H1 (cell line): Measurements from ENCODE around the gene NFKBIL1. TPM values are rescaled to one million over a fixed set of nuclear protein-coding genes. Genes with fewer than 3 reads are reported as not detected.

Experiments used
- CTCF ChIA-PET: fragments of 300-600 bp; sonication (Branson Sonifier 250); formaldehyde crosslinking; loops from one replicate; lab custom pipeline; 2021; ENCODE audit not compliant: partially characterized antibody; lab: Charles Lee
- POLR2A ChIA-PET: fragments of 300-600 bp; sonication (Branson Sonifier 250); formaldehyde crosslinking; loops from one replicate; lab custom pipeline; 2021; ENCODE audit warnings: inconsistent platforms; ENCODE audit not compliant: partially characterized antibody; lab: Charles Lee
- DNase-seq, 2 experiments: peaks; one replicate each; pipeline versions ENCODE4 v3.0.0 to v3.0.0-alpha.2; 2010 to 2022; ENCODE audit warnings: low spot score in 2 of 2, low read depth in 1 of 2, mixed read lengths in 1 of 2
- FAIRE-seq: peaks from 2 replicates; lab custom pipeline; 2011; peaks lifted over from hg19 to GRCh38; lab: Jason Lieb, UNC
- H2AFZ ChIP-seq: 2 replicates; pipeline ENCODE4 v1.8.1; 2012; ENCODE audit warnings: low read length, inconsistent platforms
- H2AK5ac ChIP-seq: 2 replicates; pipeline ENCODE4 v1.6.1; 2013; ENCODE audit warnings: low read depth, low read length
- H2BK120ac ChIP-seq: replicated peaks from 2 replicates; pipeline ENCODE3; 2013; ENCODE audit warnings: low read depth, low read length, inconsistent platforms
- H2BK12ac ChIP-seq: 2 replicates; pipeline ENCODE4 v1.6.1; 2013; ENCODE audit warnings: low read depth, low read length
- H2BK15ac ChIP-seq: 2 replicates; pipeline ENCODE4 v1.6.1; 2013; ENCODE audit warnings: low read length
- H2BK20ac ChIP-seq: 2 replicates; pipeline ENCODE4 v1.6.1; 2013; ENCODE audit warnings: low read length
- H2BK5ac ChIP-seq: 2 replicates; pipeline ENCODE4 v1.6.1; 2013; ENCODE audit warnings: low read depth, low read length
- H3K14ac ChIP-seq: 2 replicates; pipeline ENCODE4 v1.6.1; 2013; ENCODE audit warnings: inconsistent platforms; ENCODE audit not compliant: insufficient read length
- H3K18ac ChIP-seq: 2 replicates; pipeline ENCODE4 v1.6.1; 2013; ENCODE audit warnings: low read length; ENCODE audit errors: extremely low read depth
- H3K23ac ChIP-seq: 2 replicates; pipeline ENCODE4 v1.6.1; 2013; ENCODE audit warnings: inconsistent platforms; ENCODE audit not compliant: insufficient read length
- H3K23me2 ChIP-seq: 2 replicates; pipeline ENCODE4 v1.6.1; 2013; ENCODE audit warnings: low read depth, low read length
- H3K27ac ChIP-seq: 2 replicates; pipeline ENCODE4 v1.6.1; 2011; ENCODE audit warnings: low read depth, low read length, inconsistent platforms
- H3K27me3 ChIP-seq, 4 experiments: replicated peaks in 1 of 4; 1 replicate in 1 of 4; 2 replicates in 3 of 4; pipeline versions ENCODE4 v1.6.1 to v1.8.1; 2011 to 2013; ENCODE audit warnings: low read length in 3 of 4, mild to moderate bottlenecking in 3 of 4, inconsistent platforms in 2 of 4, mixed read lengths in 2 of 4, moderate library complexity in 1 of 4; ENCODE audit not compliant: control insufficient read depth in 3 of 4, insufficient read depth in 3 of 4; ENCODE audit errors: extremely low read depth in 1 of 4
- H3K36me3 ChIP-seq, 4 experiments: 2 replicates each; pipeline versions ENCODE4 v1.6.1 to v1.8.1; 2011 to 2013; ENCODE audit warnings: mild to moderate bottlenecking in 4 of 4, low read length in 3 of 4, moderate library complexity in 2 of 4, control low read depth in 1 of 4, inconsistent platforms in 1 of 4; ENCODE audit not compliant: insufficient read depth in 4 of 4, control insufficient read depth in 2 of 4
- H3K4ac ChIP-seq: replicated peaks from 2 replicates; pipeline ENCODE3; 2013; ENCODE audit warnings: low read length, low read depth, mixed read lengths, inconsistent platforms; ENCODE audit not compliant: insufficient read length
- H3K4me1 ChIP-seq, 4 experiments: replicated peaks in 1 of 4; 1 replicate in 1 of 4; 2 replicates in 3 of 4; pipeline versions ENCODE4 v1.6.1 to v1.8.1; 2011 to 2013; ENCODE audit warnings: low read length in 3 of 4, inconsistent platforms in 2 of 4, mixed read lengths in 1 of 4; ENCODE audit not compliant: insufficient read depth in 4 of 4, control insufficient read depth in 3 of 4
- H3K4me2 ChIP-seq, 2 experiments: 2 replicates each; pipeline versions ENCODE4 v1.6.1 to v1.8.1; 2011 to 2013; ENCODE audit warnings: low read depth in 2 of 2, low read length in 2 of 2, control low read depth in 1 of 2, inconsistent platforms in 1 of 2, mild to moderate bottlenecking in 1 of 2; ENCODE audit not compliant: insufficient read depth in 1 of 2
- H3K4me3 ChIP-seq, 4 experiments: fragments of 200-600, 300-600 bp in 1 of 4; sonication (generic), shearing (Covaris generic), sonication (Bioruptor Twin) in 1 of 4; 2 replicates each; pipeline versions ENCODE4 v1.5.1 to v1.8.1; 2011 to 2016; ENCODE audit warnings: low read length in 4 of 4, low read depth in 3 of 4, control low read depth in 2 of 4, inconsistent platforms in 2 of 4, mild to moderate bottlenecking in 2 of 4, mixed read lengths in 1 of 4, moderate library complexity in 1 of 4; ENCODE audit not compliant: insufficient read depth in 2 of 4; ENCODE audit errors: extremely low read depth in 1 of 4
- H3K56ac ChIP-seq: replicated peaks from 2 replicates; pipeline ENCODE3; 2013; ENCODE audit warnings: low read depth, mild to moderate bottlenecking, mixed read lengths, low read length, inconsistent platforms; ENCODE audit not compliant: insufficient read length
- H3K79me1 ChIP-seq: 2 replicates; pipeline ENCODE4 v1.6.1; 2013; ENCODE audit warnings: low read depth, low read length, control low read depth
- H3K79me2 ChIP-seq, 2 experiments: 2 replicates each; pipeline versions ENCODE4 v1.6.1 to v1.8.1; 2012 to 2013; ENCODE audit warnings: low read length in 2 of 2, mild to moderate bottlenecking in 2 of 2, inconsistent platforms in 1 of 2; ENCODE audit not compliant: insufficient read depth in 2 of 2, control insufficient read depth in 1 of 2
- H3K9ac ChIP-seq, 4 experiments: replicated peaks in 1 of 4; 1 replicate in 1 of 4; 2 replicates in 3 of 4; pipeline versions ENCODE4 v1.6.1 to v1.8.1; 2011 to 2013; ENCODE audit warnings: low read depth in 3 of 4, low read length in 3 of 4, control low read depth in 2 of 4, mild to moderate bottlenecking in 2 of 4, moderate library complexity in 2 of 4, inconsistent platforms in 1 of 4; ENCODE audit errors: extremely low read depth in 1 of 4
- H3K9me3 ChIP-seq, 2 experiments: 2 replicates each; pipeline versions ENCODE4 v1.6.1 to v1.8.1; 2012 to 2013; ENCODE audit warnings: mild to moderate bottlenecking in 2 of 2, moderate library complexity in 2 of 2, control low read depth in 1 of 2, inconsistent platforms in 1 of 2, low read depth in 1 of 2, low read length in 1 of 2, mixed read lengths in 1 of 2; ENCODE audit not compliant: insufficient read depth in 2 of 2
- H4K20me1 ChIP-seq, 2 experiments: replicated peaks in 1 of 2; 2 replicates each; pipeline versions ENCODE3 to v1.8.1; 2011 to 2013; ENCODE audit warnings: inconsistent platforms in 2 of 2, low read length in 2 of 2, mild to moderate bottlenecking in 1 of 2; ENCODE audit not compliant: insufficient read depth in 2 of 2, control insufficient read depth in 1 of 2
- H4K5ac ChIP-seq: 2 replicates; pipeline ENCODE4 v1.6.1; 2013; ENCODE audit warnings: low read length, low read depth, mixed read lengths, inconsistent platforms; ENCODE audit not compliant: insufficient read length
- H4K8ac ChIP-seq: 2 replicates; pipeline ENCODE4 v1.8.0; 2013; ENCODE audit warnings: mild to moderate bottlenecking, moderate library complexity, low read length, inconsistent platforms; ENCODE audit not compliant: insufficient read depth; ENCODE audit errors: extremely low read depth
- H4K91ac ChIP-seq: replicated peaks from 2 replicates; pipeline ENCODE3; 2013; ENCODE audit warnings: low read length, mixed read lengths, inconsistent platforms; ENCODE audit not compliant: insufficient read length
- BACH1 ChIP-seq: IDR thresholded peaks from 2 replicates; pipeline ENCODE4 v1.6.1; 2012; ENCODE audit warnings: low read length, improper control_type of control experiment
- CBX5 ChIP-seq: fragments of 300-800, 300-1000 bp; sonication (generic); IDR thresholded peaks from 2 replicates; pipeline ENCODE4 v1.7.1; 2016; ENCODE audit warnings: antibody characterized with exemption, low read length, low read depth
- FOSL1 ChIP-seq: IDR thresholded peaks from 2 replicates; pipeline ENCODE4 v1.6.1; 2011; ENCODE audit warnings: mild to moderate bottlenecking, low read depth, low read length, moderate library complexity; ENCODE audit not compliant: insufficient read depth
- GABPA ChIP-seq: IDR thresholded peaks from 2 replicates; pipeline ENCODE4 v1.6.1; 2011; ENCODE audit warnings: mild to moderate bottlenecking, low read length, moderate library complexity, borderline replicate concordance; ENCODE audit not compliant: insufficient read depth
- HDAC6 ChIP-seq: IDR thresholded peaks from one replicate; pipeline ENCODE4 v1.7.1; 2012; ENCODE audit warnings: low read depth, mild to moderate bottlenecking, inconsistent platforms, low read length, moderate library complexity
- JUND ChIP-seq: IDR thresholded peaks from 2 replicates; pipeline ENCODE4 v1.6.1; 2011; ENCODE audit warnings: mild to moderate bottlenecking, improper control_type of control experiment, low read length
- KDM1A ChIP-seq: fragments of 200-600, 300-600 bp; sonication (generic); IDR thresholded peaks from 2 replicates; pipeline ENCODE4 v1.7.1; 2016; ENCODE audit warnings: mild to moderate bottlenecking, low read length, borderline replicate concordance
- MAX ChIP-seq: IDR thresholded peaks from 2 replicates; pipeline ENCODE4 v1.6.1; 2012; ENCODE audit warnings: inconsistent platforms
- NANOG ChIP-seq: IDR thresholded peaks from 2 replicates; pipeline ENCODE4 v1.6.1; 2011; ENCODE audit warnings: low read length, low read depth, mild to moderate bottlenecking, inconsistent platforms; ENCODE audit not compliant: insufficient read depth, poor library complexity, severe bottlenecking
- POLR2AphosphoS5 ChIP-seq: IDR thresholded peaks from 2 replicates; pipeline ENCODE4 v1.6.1; 2011; ENCODE audit warnings: low read depth, low read length
- SIRT6 ChIP-seq: IDR thresholded peaks from one replicate; pipeline ENCODE4 v1.7.1; 2012; ENCODE audit warnings: low read length, inconsistent platforms
- TAF7 ChIP-seq: optimal IDR thresholded peaks from 2 replicates; pipeline ENCODE3; 2011; ENCODE audit warnings: low read depth, mild to moderate bottlenecking, inconsistent platforms, low read length, moderate library complexity, borderline replicate concordance
- USF2 ChIP-seq: IDR thresholded peaks from 2 replicates; pipeline ENCODE4 v1.6.1; 2011; ENCODE audit warnings: low read length, improper control_type of control experiment
- WGBS, 2 experiments: shearing (Covaris generic) in 1 of 2; methylation state at CpG; one replicate each; pipeline versions ENCODE4 v1.1.6 to v1.1.7; 2013 to 2015; ENCODE audit warnings: low lambda C conversion rate in 2 of 2, mixed read lengths in 2 of 2, inconsistent platforms in 1 of 2, low coverage in 1 of 2, missing lambda C conversion rate in 1 of 2; ENCODE audit not compliant: insufficient replicate concordance in 2 of 2, insufficient coverage in 1 of 2, insufficient read length in 1 of 2; ENCODE audit errors: extremely low coverage in 1 of 2, missing lambda C conversion rate in 1 of 2; 5-methylcytosine and 5-hydroxymethylcytosine counted together
- polyA plus RNA-seq, 7 experiments: library from polyadenylated mRNA; depleted of rRNA in 3 of 7; stranded (reverse) in 5 of 7; unstranded in 2 of 7; fragments of >200 nt in 5 of 7; fragments of 200-250 nt in 2 of 7; gene quantifications; 1 replicate in 5 of 7; 2 replicates in 1 of 7; 4 replicates in 1 of 7; pipeline versions ENCODE4 v1.2.1 to v1.2.3, GENCODE V29; 2011 to 2013; ENCODE audit warnings: missing spikeins in 2 of 7, mixed read lengths in 2 of 7
- total RNA-seq: library from RNA; stranded (reverse); fragmentation: NEBNext Ultra II Directional; extraction: Animal tissue kit (Norgen Biotek cat#: 25700); gene quantifications from 2 replicates; pipeline ENCODE4 v1.2.1, GENCODE V29; 2021

NFKBIL1 gene
- total and polyA plus RNA-seq, 2 of the 8 experiments (the other 6 are each of a cell fraction or from before 2014, with no cell fraction given): 7.5 to 11.2 TPM

DNA sequence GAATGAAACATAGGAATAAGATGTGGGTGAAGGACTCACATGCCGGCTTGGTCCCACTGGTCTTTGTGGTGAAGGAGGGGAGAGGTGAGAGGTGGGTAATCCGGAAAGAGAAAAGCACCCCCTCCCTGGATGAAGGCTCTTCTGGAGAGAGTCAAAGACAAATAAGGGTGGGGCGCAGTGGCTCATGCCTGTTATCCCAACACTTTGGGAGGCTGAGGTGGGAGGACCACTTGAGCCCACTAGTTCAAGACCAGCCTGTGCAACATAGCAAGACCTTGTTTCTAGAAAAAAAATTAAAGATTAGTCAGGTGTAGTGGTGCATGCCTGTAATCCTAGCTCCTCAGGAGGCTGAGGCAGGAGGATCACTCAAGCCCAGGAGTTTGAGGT, 31.7 kb downstream of the NFKBIL1 start:
- no peak overlapping the region for H2BK15ac ChIP-seq
- H4K5ac ChIP-seq: no peak overlapping the region
- H2BK20ac ChIP-seq: no peak overlapping the region
- H2BK120ac ChIP-seq: no peak overlapping the region
- 84% methylated on average over 3 of the region's 3 CpGs; no CpG with 5 or more reads in 1 of the 2 experiments for WGBS, 2 experiments
- H3K4me3 ChIP-seq: no peak overlapping the region
- no peak overlapping the region for H2AK5ac ChIP-seq
- H3K4ac ChIP-seq: no peak overlapping the region
- H3K9me3 ChIP-seq: no peaks in the 10 kb centered on the region
- H3K4me2 ChIP-seq: no peak overlapping the region
- no peak overlapping the region for H3K9ac ChIP-seq
- H3K23me2 ChIP-seq: peaks cover 9% of the 10 kb centered on the region; the same call in 1 of the 2 replicates
- no peaks in the 10 kb centered on the region for H3K36me3 ChIP-seq
- no peak overlapping the region for H3K56ac ChIP-seq
- H3K4me1 ChIP-seq: peaks cover 0 to 6% (median 6%) of the 10 kb centered on the region in 4 experiments; a peak in 6 of 7 replicates
- FAIRE-seq: no peak
- peaks cover 0 to 8% (median 7%) of the 10 kb centered on the region in 4 experiments; a peak in 5 of 7 replicates for H3K27me3 ChIP-seq
- no peak overlapping the region for H4K91ac ChIP-seq
- H2BK5ac ChIP-seq: no peak overlapping the region
- H3K14ac ChIP-seq: no peak overlapping the region
- H3K79me2 ChIP-seq: no peaks in the 10 kb centered on the region
- no peak overlapping the region for H3K23ac ChIP-seq
- no peak for DNase-seq
- H2AFZ ChIP-seq: no peak overlapping the region
- POLR2A ChIA-PET: interaction anchor here (1.6 to 12.2 kb wide), 5 partner anchors 10 to 82 kb away, joined by 4 to 110 read pairs (median 5); partner anchors contain the start of genes ATP6V1G2, C6orf47 and NFKBIL1
- no peaks in the 10 kb centered on the region for H3K79me1 ChIP-seq
- no peak overlapping the region for H3K27ac ChIP-seq
- H2BK12ac ChIP-seq: no peak overlapping the region
- H4K8ac ChIP-seq: no peak overlapping the region
- H4K20me1 ChIP-seq: no peaks in the 10 kb centered on the region
- no peak overlapping the region for H3K18ac ChIP-seq
- CTCF ChIA-PET: interaction anchor here (0.6 to 19.2 kb wide), 6 partner anchors 10 to 39 kb away, joined by 3 to 640 read pairs (median 34); partner anchors contain the start of genes ATP6V1G2, LST1, LTB and NCR3
- TF ChIP-seq GABPA (no peak), TAF7 (no peak), POLR2AphosphoS5 (no peak), BACH1 (no peak), MAX (no peak), USF2 (no peak), KDM1A (no peak), CBX5 (no peak), SIRT6 (no peak), NANOG (no peak), FOSL1 (no peak), JUND (no peak), HDAC6 (no peak)
